ENCODE data around the gene ZNF202. TPM values are rescaled to one million over a fixed set of nuclear protein-coding genes. Genes with fewer than 3 reads are reported as not detected.

Gene ZNF202
- total and polyA plus RNA-seq, 2 of the 13 experiments (the other 11 are each of a cell fraction or from before 2014, with no cell fraction given): 7.7 to 7.9 TPM

- in situ Hi-C loops (cut with HindIII; ENCODE audit: extremely low pct_ligation_motif_present, low pct_unique_long_range_greater_than_20kb) (no loop called here), intact Hi-C loops (cut with micrococcal nuclease; ENCODE audit: unreplicated experiment) (no loop called here)
- H3K36me3 ChIP-seq (replicated peaks in 1 of 2; ENCODE audit: control insufficient read depth in 1 of 2, insufficient read depth in 2 of 2, low read length in 2 of 2): no peaks in the 10 kb centered on the region
- no peaks in the 10 kb centered on the region for H4K20me1 ChIP-seq (ENCODE audit: insufficient read depth, low read length)
- no peak overlapping the region for H3K4me3 ChIP-seq (replicated peaks in 1 of 3; ENCODE audit: insufficient read depth in 1 of 3, low read depth in 2 of 3, low read length in 3 of 3)
- no peaks in the 10 kb centered on the region for H3K27me3 ChIP-seq (ENCODE audit: control insufficient read depth in 1 of 2, insufficient read depth in 2 of 2, low read length in 2 of 2)
- no TSS peak for BruUV-seq (replicated peaks)
- no peaks in the 10 kb centered on the region for H3K4me1 ChIP-seq (ENCODE audit: insufficient read depth, low read length)
- no peaks in the 10 kb centered on the region for H3K79me2 ChIP-seq (ENCODE audit: insufficient read depth, low read length)
- ATAC-seq (no peak), DNase-seq (ENCODE audit: low spot score) (no peak), FAIRE-seq (no peak)
- H3K4me2 ChIP-seq (ENCODE audit: low read depth, low read length): no peak overlapping the region
- no peak overlapping the region for H3K9ac ChIP-seq (ENCODE audit: insufficient read depth, low read depth, low read length)
- H2AFZ ChIP-seq (ENCODE audit: low read length): no peak overlapping the region
- ChIA-PET CTCF (ENCODE audit: low intra/inter-chr PET ratio, low total read pairs) (no interaction called here), POLR2A (no interaction called here)
- no peaks in the 10 kb centered on the region for H3K9me3 ChIP-seq (ENCODE audit: low read length)
- H3K27ac ChIP-seq (ENCODE audit: extremely low read length, insufficient read depth, low read length): no peak overlapping the region
- no peak for TF ChIP-seq KIAA2018 (CRISPR knock-in tag; IDR thresholded peaks at IDR 0.05; ENCODE audit: borderline replicate concordance)
- TF ChIP-seq, protein P1, sequence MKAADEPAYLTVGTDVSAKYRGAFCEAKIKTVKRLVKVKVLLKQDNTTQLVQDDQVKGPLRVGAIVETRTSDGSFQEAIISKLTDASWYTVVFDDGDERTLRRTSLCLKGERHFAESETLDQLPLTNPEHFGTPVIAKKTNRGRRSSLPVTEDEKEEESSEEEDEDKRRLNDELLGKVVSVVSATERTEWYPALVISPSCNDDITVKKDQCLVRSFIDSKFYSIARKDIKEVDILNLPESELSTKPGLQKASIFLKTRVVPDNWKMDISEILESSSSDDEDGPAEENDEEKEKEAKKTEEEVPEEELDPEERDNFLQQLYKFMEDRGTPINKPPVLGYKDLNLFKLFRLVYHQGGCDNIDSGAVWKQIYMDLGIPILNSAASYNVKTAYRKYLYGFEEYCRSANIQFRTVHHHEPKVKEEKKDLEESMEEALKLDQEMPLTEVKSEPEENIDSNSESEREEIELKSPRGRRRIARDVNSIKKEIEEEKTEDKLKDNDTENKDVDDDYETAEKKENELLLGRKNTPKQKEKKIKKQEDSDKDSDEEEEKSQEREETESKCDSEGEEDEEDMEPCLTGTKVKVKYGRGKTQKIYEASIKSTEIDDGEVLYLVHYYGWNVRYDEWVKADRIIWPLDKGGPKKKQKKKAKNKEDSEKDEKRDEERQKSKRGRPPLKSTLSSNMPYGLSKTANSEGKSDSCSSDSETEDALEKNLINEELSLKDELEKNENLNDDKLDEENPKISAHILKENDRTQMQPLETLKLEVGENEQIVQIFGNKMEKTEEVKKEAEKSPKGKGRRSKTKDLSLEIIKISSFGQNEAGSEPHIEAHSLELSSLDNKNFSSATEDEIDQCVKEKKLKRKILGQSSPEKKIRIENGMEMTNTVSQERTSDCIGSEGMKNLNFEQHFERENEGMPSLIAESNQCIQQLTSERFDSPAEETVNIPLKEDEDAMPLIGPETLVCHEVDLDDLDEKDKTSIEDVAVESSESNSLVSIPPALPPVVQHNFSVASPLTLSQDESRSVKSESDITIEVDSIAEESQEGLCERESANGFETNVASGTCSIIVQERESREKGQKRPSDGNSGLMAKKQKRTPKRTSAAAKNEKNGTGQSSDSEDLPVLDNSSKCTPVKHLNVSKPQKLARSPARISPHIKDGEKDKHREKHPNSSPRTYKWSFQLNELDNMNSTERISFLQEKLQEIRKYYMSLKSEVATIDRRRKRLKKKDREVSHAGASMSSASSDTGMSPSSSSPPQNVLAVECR (CRISPR knock-in tag; IDR thresholded peaks at IDR 0.05; ENCODE audit: borderline replicate concordance): no peak
- no peak for TF ChIP-seq ZNF747 (CRISPR knock-in tag; IDR thresholded peaks at IDR 0.05; ENCODE audit: borderline replicate concordance)
- TF ChIP-seq, protein P2, sequence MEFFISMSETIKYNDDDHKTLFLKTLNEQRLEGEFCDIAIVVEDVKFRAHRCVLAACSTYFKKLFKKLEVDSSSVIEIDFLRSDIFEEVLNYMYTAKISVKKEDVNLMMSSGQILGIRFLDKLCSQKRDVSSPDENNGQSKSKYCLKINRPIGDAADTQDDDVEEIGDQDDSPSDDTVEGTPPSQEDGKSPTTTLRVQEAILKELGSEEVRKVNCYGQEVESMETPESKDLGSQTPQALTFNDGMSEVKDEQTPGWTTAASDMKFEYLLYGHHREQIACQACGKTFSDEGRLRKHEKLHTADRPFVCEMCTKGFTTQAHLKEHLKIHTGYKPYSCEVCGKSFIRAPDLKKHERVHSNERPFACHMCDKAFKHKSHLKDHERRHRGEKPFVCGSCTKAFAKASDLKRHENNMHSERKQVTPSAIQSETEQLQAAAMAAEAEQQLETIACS (CRISPR knock-in tag; IDR thresholded peaks at IDR 0.05): no peak
- TF ChIP-seq HMGXB3 (CRISPR knock-in tag; IDR thresholded peaks at IDR 0.05; ENCODE audit: borderline replicate concordance): no peak
- no peak for TF ChIP-seq ZNF12 (CRISPR knock-in tag; IDR thresholded peaks at IDR 0.05)
Measured at GRCh38 chr11:123753110-123753509, 11.7 kb upstream of the ZNF202 start.
